Measurements from ENCODE around the gene CADM1. TPM values are rescaled to one million over a fixed set of nuclear protein-coding genes. Genes with fewer than 3 reads are reported as not detected.

CADM1 gene
- total RNA-seq, 1 experiment from 2014 or later, result 15.5 TPM

DNA sequence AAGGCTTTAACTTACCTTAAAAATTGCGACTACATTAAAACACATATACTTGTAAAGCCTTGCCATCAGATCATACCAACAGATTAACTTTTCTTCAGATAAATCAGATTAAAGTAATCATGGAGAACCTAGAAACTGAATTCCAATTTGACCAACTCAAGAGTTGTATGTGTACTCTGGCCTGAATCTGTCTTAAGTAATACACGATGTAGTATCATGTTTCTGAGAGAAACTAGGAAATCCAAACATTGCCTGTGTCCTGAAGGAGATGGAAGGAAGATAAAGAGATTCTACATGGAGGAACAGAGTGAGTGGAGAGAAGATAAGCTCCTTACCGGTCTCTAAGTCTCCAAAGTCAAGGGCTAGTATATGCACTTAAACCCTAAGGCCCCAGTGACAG lies 162.1 kb downstream of the CADM1 start:
- Histone ChIP-seq H3K4me3 (ENCODE audit: insufficient read depth, low read depth, low read length) (no peak overlapping the region), H3K27me3 (ENCODE audit: control insufficient read depth, insufficient read depth, low read length) (no peaks in the 10 kb centered on the region), H3K36me3 (replicated peaks; ENCODE audit: control insufficient read depth, insufficient read depth, low read length) (no peaks in the 10 kb centered on the region)
- DNase-seq, result no peak

DNA sequence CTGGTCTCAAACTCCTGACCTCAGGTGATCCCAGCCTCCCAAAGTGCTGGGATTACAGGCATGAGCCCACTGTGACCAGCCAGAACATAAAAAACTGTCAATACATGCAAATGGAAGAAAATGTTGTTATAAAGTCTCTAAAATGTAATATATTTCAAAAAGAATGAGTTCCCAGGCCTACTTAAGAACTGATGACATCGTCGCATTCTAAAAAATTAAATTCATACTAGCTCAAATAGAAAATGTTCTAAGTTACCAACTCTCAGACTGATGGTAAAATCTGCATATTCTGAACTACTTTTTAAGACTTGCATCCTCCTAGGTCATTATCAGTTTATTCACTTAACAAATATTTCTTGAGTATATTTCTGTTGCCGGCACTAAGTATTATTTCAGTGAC lies 163.3 kb downstream of the CADM1 start:
- no peak for DNase-seq
- Histone ChIP-seq H3K4me3 (ENCODE audit: insufficient read depth, low read depth, low read length) (no peak overlapping the region), H3K36me3 (replicated peaks; ENCODE audit: control insufficient read depth, insufficient read depth, low read length) (no peaks in the 10 kb centered on the region), H3K27me3 (ENCODE audit: control insufficient read depth, insufficient read depth, low read length) (no peaks in the 10 kb centered on the region)

- no peak for DNase-seq
- Histone ChIP-seq H3K36me3 (replicated peaks; ENCODE audit: control insufficient read depth, insufficient read depth, low read length) (no peaks in the 10 kb centered on the region), H3K4me3 (ENCODE audit: insufficient read depth, low read depth, low read length) (no peak overlapping the region), H3K27me3 (ENCODE audit: control insufficient read depth, insufficient read depth, low read length) (no peaks in the 10 kb centered on the region)
Observed at GRCh38 chr11:115338476-115338875, 165.7 kb downstream of the CADM1 start.

DNA sequence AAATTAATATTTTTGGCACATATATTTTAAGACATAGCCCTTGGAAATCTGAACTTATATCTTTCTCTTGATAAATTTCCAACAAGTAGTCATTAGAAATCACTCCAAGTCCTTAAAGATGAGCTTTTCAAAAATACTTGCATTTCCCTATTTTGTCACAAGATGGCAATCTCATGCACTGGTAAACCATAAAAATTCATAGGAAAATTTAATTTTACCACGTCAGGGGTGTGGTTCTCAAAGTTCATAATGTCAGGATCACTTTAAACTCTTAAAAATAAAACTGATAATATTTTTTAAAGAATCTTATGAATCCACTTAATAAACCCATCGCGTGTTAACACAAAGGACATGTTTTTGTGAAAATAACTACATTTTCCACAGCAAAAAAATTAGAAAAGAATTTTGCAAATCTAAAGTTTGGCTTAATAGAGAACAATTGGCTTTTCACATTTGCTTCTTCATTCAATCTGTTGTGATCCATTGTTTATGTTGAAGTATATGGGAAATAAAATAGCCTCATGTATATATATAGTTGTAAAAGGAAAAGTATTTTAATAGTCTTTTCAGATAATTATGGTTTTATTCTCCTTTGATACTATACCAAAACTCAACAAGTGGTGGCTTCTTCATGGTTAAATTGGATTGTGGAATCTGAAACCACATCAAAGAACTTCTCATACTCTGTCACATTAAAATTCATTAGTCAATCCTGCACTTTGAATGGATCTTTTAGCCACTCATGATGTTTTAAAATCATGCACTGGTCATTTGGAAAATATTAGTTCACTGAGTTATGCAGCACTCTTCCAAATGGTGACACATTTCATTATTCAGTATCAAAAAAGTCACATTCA lies 169.1 kb downstream of the CADM1 start:
- Histone ChIP-seq H3K27me3 (ENCODE audit: control insufficient read depth, insufficient read depth, low read length) (no peaks in the 10 kb centered on the region), H3K36me3 (replicated peaks; ENCODE audit: control insufficient read depth, insufficient read depth, low read length) (no peaks in the 10 kb centered on the region), H3K4me3 (ENCODE audit: insufficient read depth, low read depth, low read length) (no peak overlapping the region)
- DNase-seq, result peak; percentile 1

DNA sequence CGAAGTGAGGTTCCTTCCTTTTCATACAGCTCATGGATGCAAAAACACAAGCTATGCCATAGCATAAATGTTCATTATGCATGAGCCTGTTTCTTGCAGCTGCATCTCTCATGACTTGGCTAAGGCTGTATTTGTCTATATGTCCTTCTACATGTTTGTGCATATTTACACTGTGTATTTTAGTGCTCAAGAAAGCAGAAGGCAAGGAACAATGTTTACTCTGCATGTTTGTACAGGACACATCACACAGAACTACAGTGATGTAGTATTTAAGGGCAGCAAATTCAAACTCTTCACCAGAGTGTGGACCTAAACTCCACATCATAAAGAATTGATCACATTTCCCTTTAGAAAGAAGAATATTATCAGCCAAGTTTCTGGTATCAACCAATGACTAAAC lies 170.3 kb downstream of the CADM1 start:
- Histone ChIP-seq H3K36me3 (replicated peaks; ENCODE audit: control insufficient read depth, insufficient read depth, low read length) (no peaks in the 10 kb centered on the region), H3K4me3 (ENCODE audit: insufficient read depth, low read depth, low read length) (no peak overlapping the region), H3K27me3 (ENCODE audit: control insufficient read depth, insufficient read depth, low read length) (no peaks in the 10 kb centered on the region)
- no peak for DNase-seq

- Histone ChIP-seq H3K36me3 (replicated peaks; ENCODE audit: control insufficient read depth, insufficient read depth, low read length) (no peaks in the 10 kb centered on the region), H3K4me3 (ENCODE audit: insufficient read depth, low read depth, low read length) (no peak overlapping the region), H3K27me3 (ENCODE audit: control insufficient read depth, insufficient read depth, low read length) (no peaks in the 10 kb centered on the region)
- DNase-seq, result no peak
Observed at GRCh38 chr11:115333121-115333520, 171.1 kb downstream of the CADM1 start.

- no peak overlapping the region for H3K4me3 ChIP-seq (ENCODE audit: insufficient read depth, low read depth, low read length)
- peak; percentile 0 for DNase-seq
- no peaks in the 10 kb centered on the region for H3K27me3 ChIP-seq (ENCODE audit: control insufficient read depth, insufficient read depth, low read length)
Observed at GRCh38 chr11:115330684-115331482, 173.3 kb downstream of the CADM1 start.

DNA sequence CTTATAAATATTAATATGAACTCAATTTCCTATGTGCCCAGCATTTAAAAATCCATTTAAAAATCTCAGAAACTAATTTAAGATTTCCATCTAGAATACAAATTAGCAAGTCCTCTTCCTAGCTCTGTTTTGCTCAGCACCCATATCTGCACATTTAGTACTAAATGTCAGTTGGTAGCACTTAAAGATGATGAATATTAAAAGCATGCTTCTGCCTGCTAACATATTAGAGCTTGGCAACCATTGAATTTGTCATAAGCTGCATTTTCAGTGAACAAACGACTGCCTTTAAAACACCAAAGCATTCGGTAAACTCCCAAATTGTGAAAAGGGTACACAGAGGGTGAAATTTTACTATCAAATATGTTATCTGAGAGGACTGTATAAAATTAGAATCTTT lies 177.7 kb downstream of the CADM1 start:
- DNase-seq, result no peak
- H3K4me3 ChIP-seq (ENCODE audit: insufficient read depth, low read depth, low read length), result no peak overlapping the region
- no peaks in the 10 kb centered on the region for H3K36me3 ChIP-seq (replicated peaks; ENCODE audit: control insufficient read depth, insufficient read depth, low read length)
- H3K27me3 ChIP-seq (ENCODE audit: control insufficient read depth, insufficient read depth, low read length), result no peaks in the 10 kb centered on the region

More at GRCh38 chr11:115330684-115331482, 173.3 kb downstream of the CADM1 start:
- no peaks in the 10 kb centered on the region for H3K36me3 ChIP-seq (replicated peaks; ENCODE audit: control insufficient read depth, insufficient read depth, low read length)

GRCh38 chr11:115325523-115325922 lies 178.7 kb downstream of the CADM1 start:
- DNase-seq, result no peak
- no peak overlapping the region for H3K4me3 ChIP-seq (ENCODE audit: insufficient read depth, low read depth, low read length)
- H3K27me3 ChIP-seq (ENCODE audit: control insufficient read depth, insufficient read depth, low read length), result no peaks in the 10 kb centered on the region
- no peaks in the 10 kb centered on the region for H3K36me3 ChIP-seq (replicated peaks; ENCODE audit: control insufficient read depth, insufficient read depth, low read length)

GRCh38 chr11:115324581-115325432 lies 179.4 kb downstream of the CADM1 start:
- H3K36me3 ChIP-seq (replicated peaks; ENCODE audit: control insufficient read depth, insufficient read depth, low read length), result no peaks in the 10 kb centered on the region
- H3K4me3 ChIP-seq (ENCODE audit: insufficient read depth, low read depth, low read length), result no peak overlapping the region
- no peaks in the 10 kb centered on the region for H3K27me3 ChIP-seq (ENCODE audit: control insufficient read depth, insufficient read depth, low read length)
- DNase-seq, result peak; percentile 22

DNA sequence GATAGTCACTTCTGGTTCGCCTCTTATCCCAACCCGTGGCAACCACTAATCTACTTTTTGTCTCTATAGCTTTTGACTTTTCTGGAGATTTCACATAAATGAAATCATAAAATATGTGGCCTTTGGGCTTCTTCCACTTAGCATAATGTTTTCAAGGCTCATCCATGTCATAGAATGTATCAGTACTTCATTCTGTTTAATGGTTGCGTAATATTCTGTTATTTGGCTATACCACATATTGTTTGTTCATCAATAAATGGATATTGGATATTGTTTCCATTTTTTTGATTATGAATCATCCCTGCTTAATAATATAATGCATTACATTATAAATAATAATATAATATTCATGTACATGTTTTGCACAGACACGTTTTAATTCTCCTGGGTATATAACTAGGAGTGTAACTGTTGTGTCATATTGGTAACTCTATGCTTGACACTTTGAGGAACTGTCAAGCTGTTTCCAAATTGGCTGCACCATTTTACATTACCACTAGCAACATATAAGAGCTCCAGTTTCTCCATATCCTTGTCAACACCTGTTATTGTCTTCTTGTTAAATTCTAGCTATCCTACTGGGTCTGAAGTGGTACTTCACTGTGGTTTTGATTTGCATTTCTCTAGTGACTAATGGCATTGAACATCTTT lies 181.5 kb downstream of the CADM1 start:
- H3K36me3 ChIP-seq (replicated peaks; ENCODE audit: control insufficient read depth, insufficient read depth, low read length), result no peaks in the 10 kb centered on the region
- no peak overlapping the region for H3K4me3 ChIP-seq (ENCODE audit: insufficient read depth, low read depth, low read length)
- no peak for DNase-seq
- no peaks in the 10 kb centered on the region for H3K27me3 ChIP-seq (ENCODE audit: control insufficient read depth, insufficient read depth, low read length)

DNA sequence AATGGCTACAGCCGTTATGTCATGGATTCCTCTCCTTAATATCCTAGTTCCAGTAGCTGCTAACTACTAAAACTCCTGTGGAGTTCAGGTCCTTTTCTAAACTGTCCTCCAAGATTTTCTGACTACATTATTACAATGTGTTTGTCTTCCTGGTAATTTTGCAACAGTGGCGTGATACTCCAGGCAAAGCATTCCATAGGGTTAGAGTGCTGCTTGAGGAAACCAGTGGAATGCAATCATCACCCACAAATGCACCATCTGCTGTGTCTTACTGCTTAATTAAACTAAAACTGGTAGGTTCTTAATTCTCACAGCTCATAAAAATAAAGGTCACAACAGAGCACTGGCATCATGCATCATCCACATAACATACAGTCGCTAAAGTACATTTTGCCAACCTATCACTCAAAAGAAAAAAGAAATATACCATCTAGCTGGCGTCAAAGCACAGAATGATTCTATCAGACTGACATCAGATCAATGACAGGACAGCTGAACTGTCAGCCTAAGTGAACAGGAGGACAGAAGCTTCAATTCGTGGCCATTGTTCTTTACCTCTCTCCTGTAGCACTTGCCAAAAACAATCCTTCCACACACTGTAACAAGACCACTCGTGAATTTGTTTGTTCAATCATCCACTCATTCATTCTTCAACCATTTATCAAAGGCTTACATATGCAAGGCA lies 182.5 kb downstream of the CADM1 start:
- Histone ChIP-seq H3K36me3 (replicated peaks; ENCODE audit: control insufficient read depth, insufficient read depth, low read length) (no peaks in the 10 kb centered on the region), H3K4me3 (ENCODE audit: insufficient read depth, low read depth, low read length) (no peak overlapping the region), H3K27me3 (ENCODE audit: control insufficient read depth, insufficient read depth, low read length) (no peaks in the 10 kb centered on the region)
- no peak for DNase-seq

- Histone ChIP-seq H3K36me3 (replicated peaks; ENCODE audit: control insufficient read depth, insufficient read depth, low read length) (no peaks in the 10 kb centered on the region), H3K4me3 (ENCODE audit: insufficient read depth, low read depth, low read length) (no peak overlapping the region), H3K27me3 (ENCODE audit: control insufficient read depth, insufficient read depth, low read length) (no peaks in the 10 kb centered on the region)
- no peak for DNase-seq
Observed at GRCh38 chr11:115317277-115318185, 186.7 kb downstream of the CADM1 start.

All from H7 (cell line).